Measurements from ENCODE around the gene CLEC2B. TPM values are rescaled to one million over a fixed set of nuclear protein-coding genes. Genes with fewer than 3 reads are reported as not detected.

The CLEC2B gene
- total RNA-seq (2022; extraction: Qiagen RNA extraction; ENCODE audit: low read depth), result 0.98 to 3.1 TPM (median 1.3 TPM) in 5 replicates

DNA sequence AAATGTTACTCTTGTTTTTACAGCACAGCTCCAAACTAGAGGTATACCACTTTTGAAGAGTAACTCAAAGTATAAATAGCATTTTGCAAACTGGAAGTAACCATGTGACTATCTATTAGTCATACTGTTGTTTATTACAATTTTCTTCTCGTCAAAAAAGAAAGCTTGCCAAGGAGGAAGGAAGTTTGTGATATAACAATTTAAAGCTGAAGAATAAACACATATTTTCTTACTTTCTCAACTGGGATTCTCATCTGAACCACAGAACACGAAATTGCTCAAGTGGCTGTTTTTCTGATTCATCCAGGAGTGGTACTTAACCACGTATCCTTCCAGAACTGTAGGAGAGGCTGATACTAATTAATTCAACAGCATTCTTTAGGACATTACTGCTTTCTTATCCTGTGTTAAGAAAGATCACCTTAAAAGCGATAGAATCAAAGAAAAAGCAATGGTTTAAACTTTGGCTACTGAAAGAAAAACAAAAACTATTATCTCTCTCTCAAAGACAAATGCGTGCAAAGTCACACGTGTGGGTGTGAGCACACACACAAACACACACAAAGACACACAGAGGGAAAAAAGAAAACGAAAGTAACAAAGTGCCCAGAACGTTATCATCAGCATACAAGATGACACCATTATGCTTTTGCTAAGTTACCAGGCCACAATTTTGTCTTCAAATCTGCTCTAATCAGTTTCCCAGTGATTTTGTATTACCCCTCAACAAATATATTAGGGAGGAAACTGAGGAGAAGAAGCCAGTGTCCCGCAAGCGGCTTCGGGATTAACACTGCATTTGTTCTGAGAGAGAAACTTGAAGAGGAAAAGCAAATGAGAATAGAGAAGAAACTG, at the start of gene CLEC2B:
Gene CLEC2B (minus strand): TSS at position 48 of the 855 bp plus-strand sequence.

GRCh38 chr12:9881246-9881645, 12.1 kb upstream of the CLEC2B start, which contains the start of gene KLRF2:
KLRF2 (plus strand) TSS chr12:9881489; CDS start chr12:9881596, 107 bp downstream.

GRCh38 chr12:9827209-9827888, 41.8 kb downstream of the CLEC2B start, which contains the start of gene KLRF1:
KLRF1 (plus strand) TSS chr12:9827481; CDS start chr12:9827545, 64 bp downstream.

Other genes with a start within 250 kb of the CLEC2B start
- gene CLEC2D, start 199.6 kb downstream of the CLEC2B start, total RNA-seq (2022; extraction: Qiagen RNA extraction; ENCODE audit: low read depth), result 0.24 to 0.60 TPM (median 0.38 TPM) in 5 replicates
- not detected in 5 replicates for gene CLECL1, start 136.3 kb downstream of the CLEC2B start, total RNA-seq (2022; extraction: Qiagen RNA extraction; ENCODE audit: low read depth)
- not detected in 5 replicates for gene CD69, start 108.5 kb downstream of the CLEC2B start, total RNA-seq (2022; extraction: Qiagen RNA extraction; ENCODE audit: low read depth)
- gene KLRF1, start 41.9 kb downstream of the CLEC2B start, total RNA-seq (2022; extraction: Qiagen RNA extraction; ENCODE audit: low read depth), result not detected in 5 replicates
- not detected in 5 replicates for gene KLRF2, start 12.1 kb upstream of the CLEC2B start, total RNA-seq (2022; extraction: Qiagen RNA extraction; ENCODE audit: low read depth)
- gene CLEC2A, start 63.0 kb upstream of the CLEC2B start, total RNA-seq (2022; extraction: Qiagen RNA extraction; ENCODE audit: low read depth), result not detected in 5 replicates
- not detected in 5 replicates for gene CLEC12A, start 102.1 kb upstream of the CLEC2B start, total RNA-seq (2022; extraction: Qiagen RNA extraction; ENCODE audit: low read depth)
- not detected in 5 replicates for gene CLEC1B, start 129.8 kb upstream of the CLEC2B start, total RNA-seq (2022; extraction: Qiagen RNA extraction; ENCODE audit: low read depth)
- gene CLEC12B, start 141.3 kb upstream of the CLEC2B start, total RNA-seq (2022; extraction: Qiagen RNA extraction; ENCODE audit: low read depth), result not detected in 5 replicates
- gene CLEC9A, start 161.3 kb upstream of the CLEC2B start, total RNA-seq (2022; extraction: Qiagen RNA extraction; ENCODE audit: low read depth), result not detected in 5 replicates
- not detected in 5 replicates for gene CLEC1A, start 229.6 kb upstream of the CLEC2B start, total RNA-seq (2022; extraction: Qiagen RNA extraction; ENCODE audit: low read depth)

Measured in A549 treated with ZK216348 at 1 μM for 4 hours (cell line).